GM19035 (cell line): Measurements from ENCODE around the gene PYGO1.
A peak's percentile ranks its signal among the peaks of the same experiment; 100 is the strongest.
"Not testable (repeated sequence)": the region's sequence is repeated elsewhere in the genome, so short reads cannot be mapped to it uniquely, and the experiment has no call there.

Experiments
- ATAC-seq: cut with Tn5 transposase; IDR thresholded peaks from one replicate; pipeline ENCODE4 v1.9.1; 2021; ENCODE audit not compliant: unreplicated experiment

PYGO1 gene

GRCh38 chr15:55513621-55514413, 74.3 kb downstream of the PYGO1 start:
- ATAC-seq, result not testable (repeated sequence)

GRCh38 chr15:55513152-55513551, 75.0 kb downstream of the PYGO1 start:
- no peak for ATAC-seq

- ATAC-seq, result no peak
Measured at GRCh38 chr15:55507567-55507966, 80.6 kb downstream of the PYGO1 start.

- ATAC-seq, result not testable (repeated sequence)
Measured at GRCh38 chr15:55505407-55505806, 82.7 kb downstream of the PYGO1 start.

GRCh38 chr15:55499151-55499550, 89.0 kb downstream of the PYGO1 start:
- no peak for ATAC-seq

- ATAC-seq, result peak; percentile 99
Measured at GRCh38 chr15:55498109-55498938, 89.8 kb downstream of the PYGO1 start.

GRCh38 chr15:55496716-55497115, 91.4 kb downstream of the PYGO1 start:
- no peak for ATAC-seq

GRCh38 chr15:55494931-55495330, 93.2 kb downstream of the PYGO1 start:
- no peak for ATAC-seq

- not testable (repeated sequence) for ATAC-seq
Measured at GRCh38 chr15:55488952-55489600, 99.1 kb downstream of the PYGO1 start.
